Lower leg skin (tissue), 4 donors: ENCODE measurements around the gene CNN3. TPM values are rescaled to one million over a fixed set of nuclear protein-coding genes. Genes with fewer than 3 reads are reported as not detected.

Experiments
- DNase-seq, 2 donors: peaks; one replicate each; pipeline ENCODE4 v3.0.0-alpha.2; 2019; ENCODE audit warnings: low spot score in 2 of 2
- H3K4me3 ChIP-seq: fragments of 200-600 bp; sonication (generic); 2 replicates; pipeline ENCODE4 v1.5.1; 2017; ENCODE audit warnings: mild to moderate bottlenecking, low read depth; ENCODE audit not compliant: poor library complexity, severe bottlenecking
- POLR2A ChIP-seq, 2 donors: fragments of 450-650 bp; IDR thresholded peaks; one replicate each; pipeline ENCODE4 v1.6.1; 2016 to 2017; ENCODE audit warnings: antibody characterized with exemption in 2 of 2, mild to moderate bottlenecking in 1 of 2, moderate library complexity in 1 of 2
- WGBS, 2 donors: methylation state at CpG; one replicate each; pipeline ENCODE4 v1.1.5; 2018; 5-methylcytosine and 5-hydroxymethylcytosine counted together
- intact Hi-C: fragments of 100-400 bp; cut with DNase I; formaldehyde crosslinking; loops from one replicate; pipeline ENCODE4 v1.15.0; 2023; ENCODE audit warnings: low total_unique reads
- total RNA-seq, 4 donors: library from RNA; depleted of rRNA; stranded (reverse); fragments of >200 nt; gene quantifications; one replicate each; pipeline ENCODE4 v1.1.0, GENCODE V29; 2016
- TF ChIP-seq, protein P1 (sequence below), 3 donors: fragments of 450-650 bp; IDR thresholded peaks; one replicate each; pipeline ENCODE4 v1.5.1; 2016; ENCODE audit warnings: antibody characterized with exemption in 3 of 3, mild to moderate bottlenecking in 3 of 3, moderate library complexity in 2 of 3

Gene CNN3
- total RNA-seq, 4 donors from 2014 or later: 30.7 to 94.3 (median 47.8) TPM

DNA sequence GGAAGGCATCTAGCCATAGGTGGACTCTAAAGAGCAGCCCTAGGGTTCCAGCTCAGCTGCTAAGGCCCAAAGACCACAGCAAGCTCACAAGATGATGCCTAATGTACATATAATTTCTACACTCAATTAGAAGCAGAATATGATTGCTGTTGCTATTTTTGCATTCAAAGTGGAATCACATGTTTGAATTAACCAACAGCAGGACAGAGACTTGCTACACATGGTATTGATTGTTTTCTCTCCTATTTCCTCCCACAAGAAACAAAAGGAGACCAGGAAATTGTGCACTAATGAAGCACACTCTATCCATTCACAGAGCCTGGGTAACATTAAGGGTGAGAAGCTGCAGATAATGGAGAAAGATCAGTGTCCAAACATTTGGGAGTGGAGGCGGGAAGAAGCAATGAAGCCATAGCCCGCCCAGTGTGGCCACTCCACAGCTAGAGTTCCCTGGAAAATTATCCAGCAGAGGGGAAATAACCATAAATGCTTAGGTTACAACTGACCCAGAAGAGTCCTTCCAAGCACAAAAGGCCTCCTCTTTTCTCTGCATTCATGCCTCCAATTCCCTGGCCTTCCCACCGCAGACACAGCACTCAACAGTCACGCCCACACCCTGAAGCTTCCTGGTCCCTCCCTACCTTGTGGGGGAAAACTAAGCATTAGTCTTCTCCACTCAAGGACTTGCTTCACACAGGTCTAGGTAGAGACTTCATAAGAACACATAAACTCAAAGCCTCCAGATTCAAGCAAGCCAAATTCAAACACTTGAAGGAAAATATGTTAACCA is 7.5 kb downstream of the CNN3 start:
- no peak for DNase-seq
- TF ChIP-seq POLR2A (IDR thresholded peaks at IDR 0.05): no peak
- TF ChIP-seq, protein P1, sequence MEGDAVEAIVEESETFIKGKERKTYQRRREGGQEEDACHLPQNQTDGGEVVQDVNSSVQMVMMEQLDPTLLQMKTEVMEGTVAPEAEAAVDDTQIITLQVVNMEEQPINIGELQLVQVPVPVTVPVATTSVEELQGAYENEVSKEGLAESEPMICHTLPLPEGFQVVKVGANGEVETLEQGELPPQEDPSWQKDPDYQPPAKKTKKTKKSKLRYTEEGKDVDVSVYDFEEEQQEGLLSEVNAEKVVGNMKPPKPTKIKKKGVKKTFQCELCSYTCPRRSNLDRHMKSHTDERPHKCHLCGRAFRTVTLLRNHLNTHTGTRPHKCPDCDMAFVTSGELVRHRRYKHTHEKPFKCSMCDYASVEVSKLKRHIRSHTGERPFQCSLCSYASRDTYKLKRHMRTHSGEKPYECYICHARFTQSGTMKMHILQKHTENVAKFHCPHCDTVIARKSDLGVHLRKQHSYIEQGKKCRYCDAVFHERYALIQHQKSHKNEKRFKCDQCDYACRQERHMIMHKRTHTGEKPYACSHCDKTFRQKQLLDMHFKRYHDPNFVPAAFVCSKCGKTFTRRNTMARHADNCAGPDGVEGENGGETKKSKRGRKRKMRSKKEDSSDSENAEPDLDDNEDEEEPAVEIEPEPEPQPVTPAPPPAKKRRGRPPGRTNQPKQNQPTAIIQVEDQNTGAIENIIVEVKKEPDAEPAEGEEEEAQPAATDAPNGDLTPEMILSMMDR (IDR thresholded peaks at IDR 0.05): no peak
- intact Hi-C loops: loop anchor here (10.0 kb wide), 1 partner anchor 65 kb away; no protein-coding TSS in a partner anchor
- 65 to 67% methylated on average over 4 of the region's 4 CpGs for WGBS, 2 donors
- no peak overlapping the region for H3K4me3 ChIP-seq

DNA sequence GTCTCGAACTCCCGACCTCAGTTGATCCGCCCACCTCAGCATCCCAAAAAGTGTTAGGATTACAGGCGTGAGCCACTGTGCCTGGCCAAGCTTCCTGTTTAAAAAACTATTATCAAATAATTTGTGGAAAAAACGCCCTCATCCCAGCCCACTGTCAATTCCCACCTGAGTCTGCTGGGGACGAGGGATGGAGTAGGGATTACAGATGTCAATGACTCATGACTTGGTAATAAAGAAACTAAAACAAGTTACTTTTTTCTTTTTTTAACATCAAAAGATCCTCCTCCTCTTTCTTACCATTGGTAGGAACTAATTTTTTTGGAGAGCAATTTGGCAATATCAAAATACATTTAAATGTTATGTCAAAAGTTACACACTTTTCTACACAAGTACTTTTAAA is 9.7 kb downstream of the CNN3 start:
- no peak overlapping the region for H3K4me3 ChIP-seq
- intact Hi-C loops: no loop called here
- 80 to 86% methylated on average over 6 of the region's 6 CpGs for WGBS, 2 donors
- no peak for DNase-seq
- TF ChIP-seq POLR2A (IDR thresholded peaks at IDR 0.05): no peak
- TF ChIP-seq, protein P1 (IDR thresholded peaks at IDR 0.05): no peak

DNA sequence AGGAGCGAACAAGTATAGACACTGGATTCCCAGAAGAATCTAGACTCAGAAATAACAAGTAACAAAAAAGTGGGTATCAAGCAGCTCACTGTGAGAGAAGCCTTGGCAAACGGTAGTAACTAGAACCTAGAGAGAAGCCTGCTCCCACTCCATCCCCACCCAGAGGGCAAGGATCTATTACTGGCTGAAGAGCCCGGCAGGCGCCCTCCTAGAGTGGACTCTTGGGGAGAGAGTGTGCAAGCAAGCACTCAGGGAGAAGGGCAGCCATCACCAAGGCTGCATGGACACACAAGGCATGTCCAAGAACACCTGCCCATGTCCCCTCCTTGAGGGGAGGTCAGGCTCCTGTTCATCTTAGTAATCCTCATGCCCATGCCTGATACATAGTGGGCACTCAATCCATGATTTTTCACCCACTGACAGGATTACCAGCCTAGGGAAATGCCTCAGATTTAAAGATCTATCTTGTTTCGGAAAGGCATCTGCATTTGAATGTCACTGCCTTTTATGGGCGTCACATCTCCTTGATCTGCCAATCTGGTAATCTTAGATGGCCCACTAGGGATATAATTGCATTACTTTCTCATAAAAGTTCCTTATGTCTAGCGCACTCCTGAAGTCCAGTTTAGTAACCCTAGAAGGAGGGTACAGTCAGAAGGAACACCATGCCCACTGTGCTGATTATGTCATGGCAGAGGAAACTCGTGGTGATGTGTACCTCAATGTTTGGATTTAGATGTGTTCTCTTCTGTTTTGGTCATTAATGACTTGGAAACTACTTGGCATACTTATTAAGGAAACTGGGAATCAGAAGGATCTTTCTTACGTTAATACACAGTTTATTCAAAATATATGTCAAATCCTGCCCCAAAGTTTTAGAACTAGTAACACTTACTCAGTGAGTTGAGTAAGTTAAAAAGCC is 14.4 kb downstream of the CNN3 start:
- intact Hi-C loops: no loop called here
- 58 to 67% methylated on average over 9 of the region's 9 CpGs for WGBS, 2 donors
- no peak for DNase-seq
- H3K4me3 ChIP-seq: no peak overlapping the region
- TF ChIP-seq, protein P1 (IDR thresholded peaks at IDR 0.05): no peak
- TF ChIP-seq POLR2A (IDR thresholded peaks at IDR 0.05): no peak

DNA sequence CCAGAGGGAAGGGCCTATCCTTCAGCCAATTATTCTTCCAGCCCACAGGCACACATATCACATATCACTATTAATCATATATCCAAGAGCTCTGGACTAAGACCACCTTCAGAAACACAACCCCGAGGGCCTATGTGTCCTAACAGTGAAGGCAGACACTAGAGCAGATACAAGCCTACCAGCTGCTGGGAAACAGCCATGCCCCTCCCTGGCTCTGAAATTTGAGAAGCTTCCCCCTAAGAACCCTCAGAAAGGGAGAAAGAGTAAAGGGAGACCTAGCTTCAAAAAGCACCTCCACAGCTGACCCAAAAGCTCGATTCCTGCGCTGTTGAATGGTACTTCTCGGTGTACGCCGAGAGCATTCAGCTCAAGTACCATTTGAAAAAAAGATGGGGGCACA is 17.4 kb downstream of the CNN3 start:
- no peak overlapping the region for H3K4me3 ChIP-seq

DNA sequence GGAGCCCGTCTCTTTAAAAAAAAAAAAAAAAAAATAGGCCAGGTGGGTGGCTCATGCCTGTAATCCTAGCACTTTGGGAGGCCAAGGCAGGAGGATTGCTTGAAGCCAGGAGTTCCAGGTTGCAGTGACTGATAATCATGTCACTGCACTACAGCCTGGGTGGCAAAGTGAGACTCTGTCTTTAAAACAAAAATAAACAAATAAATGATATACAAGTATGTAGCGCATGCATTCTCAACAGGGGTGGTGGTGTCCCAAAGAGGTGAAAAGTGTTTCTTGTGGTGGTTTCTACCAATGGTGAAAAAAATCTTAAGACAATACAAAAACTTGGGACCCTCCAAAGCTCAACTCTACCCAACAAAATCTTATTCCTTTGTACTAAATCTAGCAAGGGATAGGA is 17.9 kb downstream of the CNN3 start:
- intact Hi-C loops: no loop called here
- TF ChIP-seq POLR2A (IDR thresholded peaks at IDR 0.05): no peak
- TF ChIP-seq, protein P1 (IDR thresholded peaks at IDR 0.05): no peak
- no peak for DNase-seq
- 98% methylated on average over 2 of the region's 2 CpGs for WGBS, 2 donors
- no peak overlapping the region for H3K4me3 ChIP-seq

More for the DNA sequence above, 17.4 kb downstream of the CNN3 start:
- intact Hi-C loops: no loop called here
- TF ChIP-seq POLR2A (IDR thresholded peaks at IDR 0.05): no peak
- TF ChIP-seq, protein P1 (IDR thresholded peaks at IDR 0.05): no peak
- 83 to 84% methylated on average over 6 of the region's 6 CpGs for WGBS, 2 donors
- no peak for DNase-seq
